ENCODE data around the gene IGHMBP2.

The IGHMBP2 gene

GRCh38 chr11:68870470-68870869 lies 33.2 kb upstream of the IGHMBP2 start:
- Histone ChIP-seq H3K9me2 (replicated peaks; ENCODE audit: control insufficient read depth, low read length) (no peaks in the 10 kb centered on the region), H3K4me2 (ENCODE audit: low read length) (no peak overlapping the region), H3K9me3 (ENCODE audit: control insufficient read depth, insufficient read depth, low read length) (no peaks in the 10 kb centered on the region), H3K36me3 (ENCODE audit: control insufficient read depth, low read length) (no peaks in the 10 kb centered on the region), H3K4me1 (ENCODE audit: control insufficient read depth, low read length) (no peaks in the 10 kb centered on the region), H3K4me3 (ENCODE audit: low read length) (no peak overlapping the region), H4K20me1 (ENCODE audit: control insufficient read depth, insufficient read depth, low read depth, low read length) (no peaks in the 10 kb centered on the region), H3K27me3 (ENCODE audit: control insufficient read depth, low read length) (peaks cover 5% of the 10 kb centered on the region; the same call in 1 of the 2 replicates), H3F3A (ENCODE audit: control insufficient read depth, insufficient read depth) (no peaks in the 10 kb centered on the region), H3K79me2 (ENCODE audit: control insufficient read depth, low read length) (no peaks in the 10 kb centered on the region), H3K27ac (ENCODE audit: low read depth, low read length) (no peak overlapping the region)
- TF ChIP-seq CTCF (IDR thresholded peaks at IDR 0.05; ENCODE audit: low read depth, low read length, poor library complexity, severe bottlenecking) (no peak), EZH2phosphoT487 (IDR thresholded peaks at IDR 0.05; ENCODE audit: borderline replicate concordance, low read length) (no peak)

GRCh38 chr11:68872216-68873003 lies 31.3 kb upstream of the IGHMBP2 start:
- peaks cover 5% of the 10 kb centered on the region; the same call in 1 of the 2 replicates for H3K27me3 ChIP-seq (ENCODE audit: control insufficient read depth, low read length)
- no peak overlapping the region for H3K4me2 ChIP-seq (ENCODE audit: low read length)
- H4K20me1 ChIP-seq (ENCODE audit: control insufficient read depth, insufficient read depth, low read depth, low read length): no peaks in the 10 kb centered on the region
- H3K4me3 ChIP-seq (ENCODE audit: low read length): no peak overlapping the region
- no peaks in the 10 kb centered on the region for H3K79me2 ChIP-seq (ENCODE audit: control insufficient read depth, low read length)
- TF ChIP-seq EZH2phosphoT487 (IDR thresholded peaks at IDR 0.05; ENCODE audit: borderline replicate concordance, low read length) (no peak), CTCF (IDR thresholded peaks at IDR 0.05; ENCODE audit: low read depth, low read length, poor library complexity, severe bottlenecking) (no peak)
- no peak overlapping the region for H3K27ac ChIP-seq (ENCODE audit: low read depth, low read length)
- no peaks in the 10 kb centered on the region for H3K9me2 ChIP-seq (replicated peaks; ENCODE audit: control insufficient read depth, low read length)
- H3F3A ChIP-seq (ENCODE audit: control insufficient read depth, insufficient read depth): no peaks in the 10 kb centered on the region
- H3K9me3 ChIP-seq (ENCODE audit: control insufficient read depth, insufficient read depth, low read length): no peaks in the 10 kb centered on the region
- no peaks in the 10 kb centered on the region for H3K36me3 ChIP-seq (ENCODE audit: control insufficient read depth, low read length)
- no peaks in the 10 kb centered on the region for H3K4me1 ChIP-seq (ENCODE audit: control insufficient read depth, low read length)

GRCh38 chr11:68878022-68878421 lies 25.7 kb upstream of the IGHMBP2 start:
- H3K4me3 ChIP-seq (ENCODE audit: low read length): no peak overlapping the region
- H3K4me1 ChIP-seq (ENCODE audit: control insufficient read depth, low read length): no peaks in the 10 kb centered on the region
- no peak overlapping the region for H3K4me2 ChIP-seq (ENCODE audit: low read length)
- H3K79me2 ChIP-seq (ENCODE audit: control insufficient read depth, low read length): no peaks in the 10 kb centered on the region
- H3K27ac ChIP-seq (ENCODE audit: low read depth, low read length): no peak overlapping the region
- no peaks in the 10 kb centered on the region for H3K9me2 ChIP-seq (replicated peaks; ENCODE audit: control insufficient read depth, low read length)
- TF ChIP-seq CTCF (IDR thresholded peaks at IDR 0.05; ENCODE audit: low read depth, low read length, poor library complexity, severe bottlenecking) (no peak), EZH2phosphoT487 (IDR thresholded peaks at IDR 0.05; ENCODE audit: borderline replicate concordance, low read length) (no peak)
- H3K9me3 ChIP-seq (ENCODE audit: control insufficient read depth, insufficient read depth, low read length): no peaks in the 10 kb centered on the region
- no peaks in the 10 kb centered on the region for H3K36me3 ChIP-seq (ENCODE audit: control insufficient read depth, low read length)
- H4K20me1 ChIP-seq (ENCODE audit: control insufficient read depth, insufficient read depth, low read depth, low read length): no peaks in the 10 kb centered on the region
- H3F3A ChIP-seq (ENCODE audit: control insufficient read depth, insufficient read depth): no peaks in the 10 kb centered on the region
- H3K27me3 ChIP-seq (ENCODE audit: control insufficient read depth, low read length): no peaks in the 10 kb centered on the region
